OCI-LY3 (cell line): ENCODE measurements around the gene S100A10.

Experiments
- CTCF ChIP-seq: fragments of 200-600, 300-600 bp; sonication (generic); IDR thresholded peaks from 2 replicates; pipeline ENCODE4 v1.5.1; 2014; ENCODE audit warnings: antibody characterized with exemption, low read length, low read depth
- EZH2phosphoT487 ChIP-seq: fragments of 200-600 bp; shearing (Covaris generic); IDR thresholded peaks from 2 replicates; pipeline ENCODE4 v1.6.1; 2018; ENCODE audit warnings: antibody characterized with exemption, mixed run types, low read depth

- TF ChIP-seq CTCF = no peak
- TF ChIP-seq EZH2phosphoT487 = no peak
These were observed 1.9 kb downstream of the S100A10 start for GRCh38 chr1:151991663-151992302.
